ENCODE results near the gene FEN1. TPM values are rescaled to one million over a fixed set of nuclear protein-coding genes. Genes with fewer than 3 reads are reported as not detected.

FEN1 gene
- total and polyA plus RNA-seq, 2 of the 13 experiments (the other 11 are each of a cell fraction or from before 2014, with no cell fraction given) = 12.4 to 102 TPM

DNA sequence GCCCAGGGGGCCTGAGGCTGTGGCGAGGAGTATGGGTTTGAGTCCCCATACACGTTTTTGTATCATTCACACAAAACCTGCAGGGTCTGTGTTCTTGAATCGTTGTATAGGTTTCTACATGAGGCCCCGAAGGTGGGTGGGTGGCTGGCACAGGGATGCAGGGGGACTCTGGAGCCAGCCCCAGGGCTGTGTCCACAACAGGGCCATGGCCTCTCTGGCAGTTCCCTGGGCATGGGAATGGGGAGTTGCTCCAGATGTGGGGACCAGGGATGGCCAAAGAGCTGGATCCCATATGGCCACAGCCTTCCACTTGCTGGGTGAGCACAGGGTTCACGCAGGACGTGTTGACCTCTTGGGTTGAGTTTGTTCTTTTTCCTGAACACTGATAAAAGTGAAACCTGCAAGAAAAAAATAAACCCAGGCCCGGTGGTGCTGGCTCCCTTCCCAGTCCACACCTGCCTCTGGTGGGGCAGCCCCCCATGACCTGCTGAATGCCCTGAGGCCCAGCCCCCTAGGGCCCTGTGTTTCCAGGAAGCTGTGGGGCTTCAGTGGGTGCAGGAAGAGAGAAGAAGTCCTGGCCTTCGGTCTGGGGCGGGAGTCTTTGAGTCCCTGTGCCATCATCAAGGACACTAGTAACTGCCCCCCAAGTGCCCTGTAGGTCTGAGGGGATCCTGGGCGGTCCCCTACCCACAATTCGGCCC, 24.2 kb upstream of the FEN1 start (continued):
- no peak for TF ChIP-seq ZFYVE20 (CRISPR knock-in tag; IDR thresholded peaks at IDR 0.05; ENCODE audit: borderline replicate concordance, low read depth)
- TF ChIP-seq SMC3 (IDR thresholded peaks at IDR 0.05; ENCODE audit: low read length) = no peak
- no peak for TF ChIP-seq SRY (CRISPR knock-in tag; IDR thresholded peaks at IDR 0.05)
- TF ChIP-seq, protein P1, sequence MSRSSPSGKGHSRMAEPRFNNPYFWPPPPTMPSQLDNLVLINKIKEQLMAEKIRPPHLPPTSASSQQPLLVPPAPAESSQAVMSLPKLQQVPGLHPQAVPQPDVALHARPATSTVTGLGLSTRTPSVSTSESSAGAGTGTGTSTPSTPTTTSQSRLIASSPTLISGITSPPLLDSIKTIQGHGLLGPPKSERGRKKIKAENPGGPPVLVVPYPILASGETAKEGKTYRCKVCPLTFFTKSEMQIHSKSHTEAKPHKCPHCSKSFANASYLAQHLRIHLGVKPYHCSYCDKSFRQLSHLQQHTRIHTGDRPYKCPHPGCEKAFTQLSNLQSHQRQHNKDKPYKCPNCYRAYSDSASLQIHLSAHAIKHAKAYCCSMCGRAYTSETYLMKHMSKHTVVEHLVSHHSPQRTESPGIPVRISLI (CRISPR knock-in tag; IDR thresholded peaks at IDR 0.05; ENCODE audit: borderline replicate concordance) = 0 out of 2 replicates have a peak, but pooled peaks have one; percentile 34
- TF ChIP-seq, protein P2, sequence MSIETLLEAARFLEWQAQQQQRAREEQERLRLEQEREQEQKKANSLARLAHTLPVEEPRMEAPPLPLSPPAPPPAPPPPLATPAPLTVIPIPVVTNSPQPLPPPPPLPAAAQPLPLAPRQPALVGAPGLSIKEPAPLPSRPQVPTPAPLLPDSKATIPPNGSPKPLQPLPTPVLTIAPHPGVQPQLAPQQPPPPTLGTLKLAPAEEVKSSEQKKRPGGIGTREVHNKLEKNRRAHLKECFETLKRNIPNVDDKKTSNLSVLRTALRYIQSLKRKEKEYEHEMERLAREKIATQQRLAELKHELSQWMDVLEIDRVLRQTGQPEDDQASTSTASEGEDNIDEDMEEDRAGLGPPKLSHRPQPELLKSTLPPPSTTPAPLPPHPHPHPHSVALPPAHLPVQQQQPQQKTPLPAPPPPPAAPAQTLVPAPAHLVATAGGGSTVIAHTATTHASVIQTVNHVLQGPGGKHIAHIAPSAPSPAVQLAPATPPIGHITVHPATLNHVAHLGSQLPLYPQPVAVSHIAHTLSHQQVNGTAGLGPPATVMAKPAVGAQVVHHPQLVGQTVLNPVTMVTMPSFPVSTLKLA (IDR thresholded peaks at IDR 0.05) = no peak
- TF ChIP-seq ZNF557 (CRISPR knock-in tag; IDR thresholded peaks at IDR 0.05) = no peak
- TF ChIP-seq, protein P3, sequence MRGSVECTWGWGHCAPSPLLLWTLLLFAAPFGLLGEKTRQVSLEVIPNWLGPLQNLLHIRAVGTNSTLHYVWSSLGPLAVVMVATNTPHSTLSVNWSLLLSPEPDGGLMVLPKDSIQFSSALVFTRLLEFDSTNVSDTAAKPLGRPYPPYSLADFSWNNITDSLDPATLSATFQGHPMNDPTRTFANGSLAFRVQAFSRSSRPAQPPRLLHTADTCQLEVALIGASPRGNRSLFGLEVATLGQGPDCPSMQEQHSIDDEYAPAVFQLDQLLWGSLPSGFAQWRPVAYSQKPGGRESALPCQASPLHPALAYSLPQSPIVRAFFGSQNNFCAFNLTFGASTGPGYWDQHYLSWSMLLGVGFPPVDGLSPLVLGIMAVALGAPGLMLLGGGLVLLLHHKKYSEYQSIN (CRISPR knock-in tag; IDR thresholded peaks at IDR 0.05; ENCODE audit: borderline replicate concordance) = no peak
- TF ChIP-seq MXD4 (CRISPR knock-in tag; IDR thresholded peaks at IDR 0.05) = no peak
- TF ChIP-seq, protein P4, sequence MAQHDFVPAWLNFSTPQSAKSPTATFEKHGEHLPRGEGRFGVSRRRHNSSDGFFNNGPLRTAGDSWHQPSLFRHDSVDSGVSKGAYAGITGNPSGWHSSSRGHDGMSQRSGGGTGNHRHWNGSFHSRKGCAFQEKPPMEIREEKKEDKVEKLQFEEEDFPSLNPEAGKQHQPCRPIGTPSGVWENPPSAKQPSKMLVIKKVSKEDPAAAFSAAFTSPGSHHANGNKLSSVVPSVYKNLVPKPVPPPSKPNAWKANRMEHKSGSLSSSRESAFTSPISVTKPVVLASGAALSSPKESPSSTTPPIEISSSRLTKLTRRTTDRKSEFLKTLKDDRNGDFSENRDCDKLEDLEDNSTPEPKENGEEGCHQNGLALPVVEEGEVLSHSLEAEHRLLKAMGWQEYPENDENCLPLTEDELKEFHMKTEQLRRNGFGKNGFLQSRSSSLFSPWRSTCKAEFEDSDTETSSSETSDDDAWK (CRISPR knock-in tag; IDR thresholded peaks at IDR 0.05) = no peak
- TF ChIP-seq SNAPC2 (CRISPR knock-in tag; IDR thresholded peaks at IDR 0.05) = 0 out of 2 replicates have a peak, but pooled peaks have one; percentile 28
- TF ChIP-seq, protein P5, sequence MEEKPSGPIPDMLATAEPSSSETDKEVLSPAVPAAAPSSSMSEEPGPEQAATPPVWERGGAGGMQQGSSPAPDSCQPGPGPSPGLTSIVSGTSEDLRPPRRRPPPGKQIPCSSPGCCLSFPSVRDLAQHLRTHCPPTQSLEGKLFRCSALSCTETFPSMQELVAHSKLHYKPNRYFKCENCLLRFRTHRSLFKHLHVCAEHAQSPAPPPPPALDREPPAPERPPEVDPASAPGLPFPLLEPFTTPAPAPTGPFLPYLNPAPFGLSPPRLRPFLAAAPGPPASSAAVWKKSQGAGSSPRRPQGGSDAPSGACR (CRISPR knock-in tag; IDR thresholded peaks at IDR 0.05) = 0 out of 2 replicates have a peak, but pooled peaks have one; percentile 21
- no peak for TF ChIP-seq SCMH1 (CRISPR knock-in tag; IDR thresholded peaks at IDR 0.05; ENCODE audit: borderline replicate concordance)
- no peak for TF ChIP-seq AHR (CRISPR knock-in tag; IDR thresholded peaks at IDR 0.05)
- TF ChIP-seq ZNF441 (CRISPR knock-in tag; IDR thresholded peaks at IDR 0.05; ENCODE audit: borderline replicate concordance) = no peak
- no peak for TF ChIP-seq SP1 (IDR thresholded peaks at IDR 0.05)
- no peak for TF ChIP-seq SP1 (CRISPR knock-in tag; IDR thresholded peaks at IDR 0.05)
- TF ChIP-seq NR3C1 (CRISPR knock-in tag; IDR thresholded peaks at IDR 0.05) = no peak
- TF ChIP-seq ZNF546 (CRISPR knock-in tag; conservative IDR thresholded peaks at IDR 0.05) = no peak
- TF ChIP-seq GLI4 (CRISPR knock-in tag; IDR thresholded peaks at IDR 0.05; ENCODE audit: borderline replicate concordance) = no peak
- no peak for TF ChIP-seq ONECUT2 (CRISPR knock-in tag; IDR thresholded peaks at IDR 0.05)
- TF ChIP-seq, protein P6, sequence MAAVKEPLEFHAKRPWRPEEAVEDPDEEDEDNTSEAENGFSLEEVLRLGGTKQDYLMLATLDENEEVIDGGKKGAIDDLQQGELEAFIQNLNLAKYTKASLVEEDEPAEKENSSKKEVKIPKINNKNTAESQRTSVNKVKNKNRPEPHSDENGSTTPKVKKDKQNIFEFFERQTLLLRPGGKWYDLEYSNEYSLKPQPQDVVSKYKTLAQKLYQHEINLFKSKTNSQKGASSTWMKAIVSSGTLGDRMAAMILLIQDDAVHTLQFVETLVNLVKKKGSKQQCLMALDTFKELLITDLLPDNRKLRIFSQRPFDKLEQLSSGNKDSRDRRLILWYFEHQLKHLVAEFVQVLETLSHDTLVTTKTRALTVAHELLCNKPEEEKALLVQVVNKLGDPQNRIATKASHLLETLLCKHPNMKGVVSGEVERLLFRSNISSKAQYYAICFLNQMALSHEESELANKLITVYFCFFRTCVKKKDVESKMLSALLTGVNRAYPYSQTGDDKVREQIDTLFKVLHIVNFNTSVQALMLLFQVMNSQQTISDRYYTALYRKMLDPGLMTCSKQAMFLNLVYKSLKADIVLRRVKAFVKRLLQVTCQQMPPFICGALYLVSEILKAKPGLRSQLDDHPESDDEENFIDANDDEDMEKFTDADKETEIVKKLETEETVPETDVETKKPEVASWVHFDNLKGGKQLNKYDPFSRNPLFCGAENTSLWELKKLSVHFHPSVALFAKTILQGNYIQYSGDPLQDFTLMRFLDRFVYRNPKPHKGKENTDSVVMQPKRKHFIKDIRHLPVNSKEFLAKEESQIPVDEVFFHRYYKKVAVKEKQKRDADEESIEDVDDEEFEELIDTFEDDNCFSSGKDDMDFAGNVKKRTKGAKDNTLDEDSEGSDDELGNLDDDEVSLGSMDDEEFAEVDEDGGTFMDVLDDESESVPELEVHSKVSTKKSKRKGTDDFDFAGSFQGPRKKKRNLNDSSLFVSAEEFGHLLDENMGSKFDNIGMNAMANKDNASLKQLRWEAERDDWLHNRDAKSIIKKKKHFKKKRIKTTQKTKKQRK (IDR thresholded peaks at IDR 0.05; ENCODE audit: low read length) = no peak
- TF ChIP-seq RBAK (CRISPR knock-in tag; IDR thresholded peaks at IDR 0.05) = no peak
